GM06990 (cell line): Measurements from ENCODE around the gene WDFY2.

Source experiments
- DNase-seq: peaks from one replicate; pipeline ENCODE4 v3.0.0-alpha.2; 2011; ENCODE audit not compliant: insufficient read length; ENCODE audit errors: extremely low read depth
- H3K27me3 ChIP-seq: replicated peaks from 2 replicates; pipeline ENCODE4 v1.6.0; 2011; ENCODE audit warnings: low read length; ENCODE audit not compliant: control insufficient read depth, insufficient read depth
- H3K36me3 ChIP-seq: 2 replicates; pipeline ENCODE4 v1.5.1; 2011; ENCODE audit warnings: low read length; ENCODE audit not compliant: control insufficient read depth, insufficient read depth
- H3K4me3 ChIP-seq: replicated peaks from 2 replicates; pipeline ENCODE4 v1.5.1; 2011; ENCODE audit warnings: low read depth, mild to moderate bottlenecking, control low read depth, low read length
- TF ChIP-seq, protein P1 (sequence below): IDR thresholded peaks from 2 replicates; pipeline ENCODE4 v1.5.1; 2011; ENCODE audit warnings: low read length, control low read depth, mild to moderate bottlenecking, inconsistent platforms; ENCODE audit not compliant: insufficient read depth, poor library complexity, severe bottlenecking

The WDFY2 gene

DNA sequence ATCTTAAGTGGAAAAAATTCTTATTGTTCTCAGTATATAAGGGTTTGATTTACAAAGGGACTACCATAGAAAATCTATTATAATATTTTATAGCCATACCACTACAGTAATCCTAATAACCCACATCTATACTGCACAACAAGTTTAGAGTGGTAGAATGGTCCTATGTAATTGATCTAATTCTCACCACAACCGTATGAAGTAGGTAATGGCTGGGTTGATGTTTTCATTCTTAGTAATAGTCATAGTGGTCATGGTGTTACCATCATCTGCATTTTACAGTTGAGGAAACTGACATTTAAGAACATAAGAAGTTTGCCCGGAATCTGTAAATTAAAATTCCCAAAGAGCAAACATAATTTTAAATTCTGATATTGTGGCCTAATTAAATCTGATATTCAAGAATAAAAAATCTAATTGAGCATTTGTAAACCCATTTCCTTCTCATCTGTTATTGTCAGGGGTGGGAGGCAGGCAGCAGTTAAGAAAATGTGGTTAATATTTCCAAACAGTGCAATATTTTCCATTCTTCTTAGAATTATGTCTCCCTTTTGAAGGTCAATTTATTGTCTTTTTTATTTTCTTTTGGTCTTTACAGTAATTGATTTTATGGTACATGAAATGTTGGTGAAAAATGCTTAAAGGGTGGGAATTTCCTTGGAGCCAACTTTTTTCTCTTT, 154.1 kb downstream of the WDFY2 start:
- H3K4me3 ChIP-seq = no peak overlapping the region
- no peaks in the 10 kb centered on the region for H3K27me3 ChIP-seq
- no peaks in the 10 kb centered on the region for H3K36me3 ChIP-seq
- TF ChIP-seq, protein P1, sequence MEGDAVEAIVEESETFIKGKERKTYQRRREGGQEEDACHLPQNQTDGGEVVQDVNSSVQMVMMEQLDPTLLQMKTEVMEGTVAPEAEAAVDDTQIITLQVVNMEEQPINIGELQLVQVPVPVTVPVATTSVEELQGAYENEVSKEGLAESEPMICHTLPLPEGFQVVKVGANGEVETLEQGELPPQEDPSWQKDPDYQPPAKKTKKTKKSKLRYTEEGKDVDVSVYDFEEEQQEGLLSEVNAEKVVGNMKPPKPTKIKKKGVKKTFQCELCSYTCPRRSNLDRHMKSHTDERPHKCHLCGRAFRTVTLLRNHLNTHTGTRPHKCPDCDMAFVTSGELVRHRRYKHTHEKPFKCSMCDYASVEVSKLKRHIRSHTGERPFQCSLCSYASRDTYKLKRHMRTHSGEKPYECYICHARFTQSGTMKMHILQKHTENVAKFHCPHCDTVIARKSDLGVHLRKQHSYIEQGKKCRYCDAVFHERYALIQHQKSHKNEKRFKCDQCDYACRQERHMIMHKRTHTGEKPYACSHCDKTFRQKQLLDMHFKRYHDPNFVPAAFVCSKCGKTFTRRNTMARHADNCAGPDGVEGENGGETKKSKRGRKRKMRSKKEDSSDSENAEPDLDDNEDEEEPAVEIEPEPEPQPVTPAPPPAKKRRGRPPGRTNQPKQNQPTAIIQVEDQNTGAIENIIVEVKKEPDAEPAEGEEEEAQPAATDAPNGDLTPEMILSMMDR = no peak
- DNase-seq = no peak

DNA sequence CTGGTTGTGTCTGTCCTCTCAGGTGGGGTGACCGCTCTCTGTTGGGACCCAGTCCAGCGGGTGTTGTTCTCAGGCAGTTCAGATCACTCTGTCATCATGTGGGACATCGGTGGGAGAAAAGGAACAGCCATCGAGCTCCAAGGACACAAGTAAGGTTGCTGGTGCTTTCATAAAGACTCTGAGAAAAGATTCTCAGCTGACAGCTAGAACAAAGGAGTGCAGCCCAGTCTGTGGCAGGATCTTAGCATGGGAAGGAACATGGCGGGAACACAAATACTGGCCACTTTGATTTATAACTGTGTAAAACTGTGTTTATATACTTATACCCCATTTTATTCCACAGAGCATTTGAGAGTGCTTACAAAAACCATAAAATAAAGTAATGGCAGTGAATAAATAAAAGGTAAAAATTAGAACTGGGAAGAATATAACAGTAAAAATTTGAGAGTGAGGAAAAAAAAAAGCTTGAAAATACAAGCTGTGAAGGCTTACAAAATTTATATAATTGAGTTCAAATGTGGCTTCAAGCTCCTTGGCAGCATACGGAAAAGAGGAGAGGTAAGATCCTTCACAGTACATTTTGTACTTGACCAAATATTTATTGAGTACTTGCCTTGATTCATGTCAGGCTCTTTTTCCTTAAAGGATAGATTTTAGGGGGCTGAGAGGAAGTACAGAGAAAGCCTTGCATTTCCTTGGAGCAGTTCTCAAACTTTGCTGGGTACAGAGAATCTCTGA, 154.9 kb downstream of the WDFY2 start:
- Histone ChIP-seq H3K36me3 (no peaks in the 10 kb centered on the region; the same call in 1 of the 2 replicates), H3K4me3 (no peak overlapping the region), H3K27me3 (no peaks in the 10 kb centered on the region)
- TF ChIP-seq, protein P1 = no peak
- DNase-seq = no peak

DNA sequence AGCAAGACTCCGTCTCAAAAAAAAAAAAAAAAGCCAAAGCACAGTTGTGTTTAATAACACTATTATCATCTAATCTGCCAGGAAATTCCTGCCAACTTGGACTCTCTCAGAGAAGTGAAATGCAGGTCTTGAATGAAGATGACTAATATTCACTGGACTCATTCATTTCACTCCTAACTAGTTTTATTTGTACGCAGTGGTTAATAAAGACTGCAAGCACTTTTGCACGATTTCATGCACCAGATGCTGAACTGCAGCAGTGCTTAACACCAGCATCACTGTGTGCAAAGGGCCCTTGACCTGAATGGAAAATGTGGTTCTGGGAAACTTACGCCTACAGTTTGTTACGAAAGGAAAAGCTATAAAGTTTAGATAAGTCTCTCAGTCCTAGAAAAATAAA, 156.4 kb downstream of the WDFY2 start:
- Histone ChIP-seq H3K27me3 (no peaks in the 10 kb centered on the region), H3K36me3 (no peaks in the 10 kb centered on the region; the same call in 1 of the 2 replicates)
- no peak for DNase-seq

DNA sequence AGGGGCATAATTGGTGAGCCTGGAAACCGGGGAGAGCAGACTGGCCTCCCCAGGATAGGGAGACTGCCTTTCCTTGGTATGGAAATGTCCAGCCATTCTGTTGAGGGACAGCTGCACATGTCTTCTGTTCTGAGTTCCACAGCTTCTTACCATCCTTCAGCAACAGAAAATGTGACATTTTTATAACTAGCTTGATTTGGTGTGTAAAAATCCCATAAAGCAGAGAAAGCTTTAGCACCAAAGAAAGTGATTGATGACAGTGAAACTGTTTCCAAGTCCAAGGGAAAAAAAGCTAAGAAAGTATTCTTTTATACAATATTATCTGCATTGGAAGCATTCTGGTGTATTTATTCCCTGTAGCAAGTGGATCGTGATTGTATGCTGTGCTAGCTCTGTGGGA, 157.8 kb downstream of the WDFY2 start:
- TF ChIP-seq, protein P1 = no peak
- Histone ChIP-seq H3K36me3 (no peaks in the 10 kb centered on the region; the same call in 1 of the 2 replicates), H3K4me3 (no peak overlapping the region), H3K27me3 (no peaks in the 10 kb centered on the region)
- no peak for DNase-seq

More for the DNA sequence above, 156.4 kb downstream of the WDFY2 start:
- TF ChIP-seq, protein P1 = no peak
- H3K4me3 ChIP-seq = no peak overlapping the region

GRCh38 chr13:51742611-51743010, 158.3 kb downstream of the WDFY2 start:
- no peaks in the 10 kb centered on the region for H3K27me3 ChIP-seq
- no peaks in the 10 kb centered on the region; the same call in 1 of the 2 replicates for H3K36me3 ChIP-seq
- TF ChIP-seq, protein P1 = no peak
- no peak overlapping the region for H3K4me3 ChIP-seq
- no peak for DNase-seq
